Nephron progenitor cell (in vitro differentiated cells): ENCODE measurements around the gene CHST8.
A peak's percentile ranks its signal among the peaks of the same experiment; 100 is the strongest.

ENCODE experiments used
- DNase-seq: peaks from one replicate; pipeline ENCODE4 v3.0.0; 2021
- H3K27ac Mint-ChIP-seq: 2 replicates; pipeline ENCODE4 v1.8.0; 2021; ENCODE audit warnings: mild to moderate bottlenecking, moderate library complexity, mixed read lengths
- H3K27me3 Mint-ChIP-seq: 2 replicates; pipeline ENCODE4 v1.8.0; 2021; ENCODE audit warnings: mild to moderate bottlenecking, low read depth, mixed read lengths; ENCODE audit not compliant: poor library complexity
- H3K36me3 Mint-ChIP-seq: 2 replicates; pipeline ENCODE4 v1.8.0; 2021; ENCODE audit warnings: low read depth, mixed read lengths
- H3K4me1 Mint-ChIP-seq: 2 replicates; pipeline ENCODE4 v1.8.0; 2021; ENCODE audit warnings: mixed read lengths
- H3K4me3 Mint-ChIP-seq: 2 replicates; pipeline ENCODE4 v1.8.0; 2021; ENCODE audit warnings: mild to moderate bottlenecking, moderate library complexity, mixed read lengths
- H3K9me3 Mint-ChIP-seq: 2 replicates; pipeline ENCODE4 v1.8.0; 2021; ENCODE audit warnings: mild to moderate bottlenecking, moderate library complexity, mixed read lengths
- TF ChIP-seq, protein P1 (sequence below): fragments of 200-600 bp; sonication (generic); IDR thresholded peaks from 2 replicates; pipeline ENCODE4 v1.5.0; 2021; ENCODE audit warnings: antibody characterized with exemption

Gene CHST8

GRCh38 chr19:33679696-33680095 is 57.9 kb downstream of the CHST8 start:
- Mint-ChIP-seq H3K9me3 (no peaks in the 10 kb centered on the region), H3K4me3 (no peak overlapping the region), H3K36me3 (no peaks in the 10 kb centered on the region), H3K27ac (no peak overlapping the region), H3K27me3 (peaks cover 45% of the 10 kb centered on the region), H3K4me1 (peaks cover 5% of the 10 kb centered on the region)
- TF ChIP-seq, protein P1, sequence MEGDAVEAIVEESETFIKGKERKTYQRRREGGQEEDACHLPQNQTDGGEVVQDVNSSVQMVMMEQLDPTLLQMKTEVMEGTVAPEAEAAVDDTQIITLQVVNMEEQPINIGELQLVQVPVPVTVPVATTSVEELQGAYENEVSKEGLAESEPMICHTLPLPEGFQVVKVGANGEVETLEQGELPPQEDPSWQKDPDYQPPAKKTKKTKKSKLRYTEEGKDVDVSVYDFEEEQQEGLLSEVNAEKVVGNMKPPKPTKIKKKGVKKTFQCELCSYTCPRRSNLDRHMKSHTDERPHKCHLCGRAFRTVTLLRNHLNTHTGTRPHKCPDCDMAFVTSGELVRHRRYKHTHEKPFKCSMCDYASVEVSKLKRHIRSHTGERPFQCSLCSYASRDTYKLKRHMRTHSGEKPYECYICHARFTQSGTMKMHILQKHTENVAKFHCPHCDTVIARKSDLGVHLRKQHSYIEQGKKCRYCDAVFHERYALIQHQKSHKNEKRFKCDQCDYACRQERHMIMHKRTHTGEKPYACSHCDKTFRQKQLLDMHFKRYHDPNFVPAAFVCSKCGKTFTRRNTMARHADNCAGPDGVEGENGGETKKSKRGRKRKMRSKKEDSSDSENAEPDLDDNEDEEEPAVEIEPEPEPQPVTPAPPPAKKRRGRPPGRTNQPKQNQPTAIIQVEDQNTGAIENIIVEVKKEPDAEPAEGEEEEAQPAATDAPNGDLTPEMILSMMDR = no peak
- no peak for DNase-seq

- Mint-ChIP-seq H3K27ac (no peak overlapping the region), H3K36me3 (no peaks in the 10 kb centered on the region), H3K4me3 (no peak overlapping the region), H3K27me3 (peaks cover 55% of the 10 kb centered on the region), H3K4me1 (peaks cover 8% of the 10 kb centered on the region), H3K9me3 (no peaks in the 10 kb centered on the region)
- no peak for DNase-seq
- TF ChIP-seq, protein P1 = no peak
Observed at GRCh38 chr19:33681081-33681680, 59.4 kb downstream of the CHST8 start.

DNA sequence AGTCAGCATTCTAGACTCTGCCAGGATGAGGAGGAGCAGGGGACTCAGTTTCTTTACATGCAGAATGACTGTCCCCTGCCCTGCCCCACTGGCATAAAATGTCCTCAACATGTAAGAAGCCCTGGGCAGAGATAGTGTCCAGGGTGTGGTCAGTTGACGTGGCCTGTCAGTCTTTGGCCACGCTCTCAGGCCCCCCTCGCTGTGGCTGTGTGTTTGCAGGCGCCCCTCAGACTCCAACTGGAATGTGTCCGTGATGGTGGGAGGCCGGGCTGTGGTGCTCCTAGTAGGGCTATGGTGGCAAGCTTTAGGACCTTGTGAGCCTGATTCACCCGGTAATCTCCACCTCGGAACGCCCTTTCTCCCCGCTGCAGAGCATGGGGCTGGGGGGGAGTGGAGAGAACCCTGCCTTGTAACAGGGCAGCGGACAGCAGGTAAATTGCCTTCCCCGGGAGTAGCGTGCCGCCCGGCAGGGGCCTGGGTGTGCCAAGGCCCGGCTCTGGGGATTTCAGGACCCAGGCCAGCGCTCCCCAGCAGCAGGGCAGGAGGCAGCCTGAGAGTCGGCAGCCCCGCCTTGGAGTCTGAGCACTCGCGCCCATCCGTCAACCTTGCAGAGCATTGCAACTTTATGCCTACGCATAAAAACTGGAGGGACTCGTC is 62.3 kb downstream of the CHST8 start:
- H3K4me3 Mint-ChIP-seq = peak overlapping the region; percentile 50
- DNase-seq = peak; percentile 91
- no peak overlapping the region for H3K27ac Mint-ChIP-seq
- no peaks in the 10 kb centered on the region for H3K9me3 Mint-ChIP-seq
- H3K4me1 Mint-ChIP-seq = peaks cover 8% of the 10 kb centered on the region
- TF ChIP-seq, protein P1 = no peak
- no peaks in the 10 kb centered on the region for H3K36me3 Mint-ChIP-seq
- H3K27me3 Mint-ChIP-seq = peaks cover 60% of the 10 kb centered on the region

GRCh38 chr19:33684538-33685232 is 62.9 kb downstream of the CHST8 start:
- peaks cover 8% of the 10 kb centered on the region for H3K4me1 Mint-ChIP-seq
- H3K36me3 Mint-ChIP-seq = no peaks in the 10 kb centered on the region
- no peaks in the 10 kb centered on the region for H3K9me3 Mint-ChIP-seq
- no peak overlapping the region for H3K27ac Mint-ChIP-seq
- DNase-seq = peak; percentile 15
- TF ChIP-seq, protein P1 = no peak
- peak overlapping the region; percentile 50 for H3K4me3 Mint-ChIP-seq
- H3K27me3 Mint-ChIP-seq = peaks cover 60% of the 10 kb centered on the region

- no peak overlapping the region for H3K27ac Mint-ChIP-seq
- H3K9me3 Mint-ChIP-seq = no peaks in the 10 kb centered on the region
- TF ChIP-seq, protein P1 = no peak
- H3K27me3 Mint-ChIP-seq = peaks cover 58% of the 10 kb centered on the region
- DNase-seq = no peak
- peaks cover 8% of the 10 kb centered on the region for H3K4me1 Mint-ChIP-seq
- H3K36me3 Mint-ChIP-seq = no peaks in the 10 kb centered on the region
- H3K4me3 Mint-ChIP-seq = no peak overlapping the region
Observed at GRCh38 chr19:33685541-33685940, 63.8 kb downstream of the CHST8 start.
